ENCODE measurements around the gene ADAM12.
A peak's percentile ranks its signal among the peaks of the same experiment; 100 is the strongest.

The ADAM12 gene

DNA sequence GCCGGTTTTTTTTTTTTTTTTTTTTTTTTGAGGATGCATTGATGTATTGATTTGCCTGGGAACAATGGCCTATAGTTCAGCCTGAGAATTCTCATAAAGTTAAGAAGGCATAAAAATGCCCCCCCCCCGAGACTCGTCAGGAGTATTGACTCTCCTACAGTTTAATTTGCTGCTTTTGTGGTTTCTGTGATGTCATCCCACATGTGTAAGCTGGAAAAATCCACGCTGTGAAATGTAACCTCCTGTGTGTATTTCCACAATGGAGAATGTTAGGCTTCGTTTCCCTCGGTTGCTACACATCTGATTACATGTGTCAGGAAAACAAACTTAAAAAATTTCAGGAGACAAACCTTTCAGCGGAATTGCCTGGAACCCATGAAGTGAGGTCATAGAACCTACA, 374.0 kb downstream of the ADAM12 start:
- no peak for DNase-seq (ENCODE audit: low spot score)

DNA sequence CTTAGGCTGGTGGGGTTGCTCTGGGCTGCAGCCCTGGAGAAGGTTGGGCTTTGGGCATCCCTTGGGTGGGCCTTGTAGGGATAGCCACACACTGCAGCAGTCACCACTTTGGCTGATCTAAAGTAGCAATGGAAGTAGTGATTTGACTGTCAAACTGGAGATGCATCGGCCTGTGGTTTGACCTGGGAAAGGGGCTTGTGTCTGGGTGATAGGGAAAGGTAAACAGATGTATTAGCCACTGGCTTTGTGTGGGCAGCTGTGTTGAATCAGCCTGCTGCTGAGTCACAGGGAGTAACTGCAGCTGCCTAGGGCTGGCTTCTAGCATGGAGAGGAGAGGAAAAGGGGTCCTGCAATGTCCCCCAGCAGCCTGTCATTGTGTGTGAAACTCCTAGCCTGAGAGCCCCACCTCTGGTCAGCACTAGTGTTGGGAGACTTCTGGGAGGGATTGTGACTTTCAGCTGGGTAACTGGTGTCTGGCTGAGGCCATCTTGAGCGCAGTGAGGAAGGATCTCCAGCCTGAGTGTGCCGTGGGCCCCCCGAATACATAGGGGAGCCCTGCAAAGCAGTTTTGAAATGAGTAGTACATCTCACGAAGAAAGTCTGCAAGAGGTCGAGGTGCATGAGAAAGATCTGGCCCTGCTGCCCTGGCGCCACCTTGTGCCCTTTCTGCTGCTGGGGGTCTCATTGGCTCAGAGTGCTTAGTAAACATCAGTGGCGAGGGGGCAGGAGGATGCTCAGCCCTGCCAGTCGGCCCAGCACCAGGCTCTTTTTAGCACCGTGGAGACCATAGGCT, 374.6 kb downstream of the ADAM12 start:
- peak; percentile 49 for DNase-seq (ENCODE audit: low spot score)

GRCh38 chr10:126012485-126012884, 375.8 kb downstream of the ADAM12 start:
- no peak for DNase-seq (ENCODE audit: low spot score)

DNA sequence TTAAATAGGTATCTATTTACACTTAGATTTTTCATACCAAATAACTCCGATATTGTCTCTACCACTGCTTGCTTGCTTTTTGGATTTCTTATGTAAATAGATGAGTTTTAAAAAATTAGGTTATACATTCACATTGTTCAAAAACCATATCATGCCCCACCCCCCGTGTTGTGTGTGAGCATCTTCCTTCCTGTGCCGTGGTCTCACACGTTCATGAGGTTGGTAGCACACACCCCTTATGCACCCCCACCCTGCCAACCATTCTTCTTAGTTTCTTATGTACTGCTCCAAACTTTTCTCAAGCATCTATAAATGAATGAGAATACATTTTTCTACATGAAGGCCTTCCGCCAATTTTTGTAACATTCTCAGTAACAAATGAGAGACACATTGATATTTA, 376.3 kb downstream of the ADAM12 start:
- DNase-seq (ENCODE audit: low spot score): no peak

DNA sequence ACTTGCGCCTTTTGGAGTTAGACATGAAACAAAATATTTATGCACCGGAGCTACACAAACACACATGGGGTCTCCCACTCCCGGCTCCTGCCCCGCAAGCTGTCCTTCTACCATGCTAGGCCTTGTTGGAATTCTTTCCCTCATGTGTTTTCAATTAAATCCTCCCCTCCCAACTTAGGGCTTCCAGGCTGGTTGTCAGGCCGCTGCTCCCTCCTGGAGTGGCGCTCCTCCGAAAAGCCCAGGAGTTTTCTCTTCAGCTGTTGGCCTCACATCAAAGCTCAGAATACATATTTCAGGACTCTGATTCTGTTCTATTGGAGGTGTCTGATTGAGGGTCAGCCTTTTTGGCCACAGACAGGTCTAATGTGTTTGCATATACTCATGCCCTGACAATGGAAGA, 378.6 kb downstream of the ADAM12 start:
- DNase-seq (ENCODE audit: low spot score): no peak

GRCh38 chr10:126006906-126007305, 381.4 kb downstream of the ADAM12 start:
- DNase-seq (ENCODE audit: low spot score): no peak

GRCh38 chr10:126006264-126006663, 382.0 kb downstream of the ADAM12 start:
- DNase-seq (ENCODE audit: low spot score): no peak

GRCh38 chr10:126004752-126005151, 383.5 kb downstream of the ADAM12 start:
- no peak for DNase-seq (ENCODE audit: low spot score)

DNA sequence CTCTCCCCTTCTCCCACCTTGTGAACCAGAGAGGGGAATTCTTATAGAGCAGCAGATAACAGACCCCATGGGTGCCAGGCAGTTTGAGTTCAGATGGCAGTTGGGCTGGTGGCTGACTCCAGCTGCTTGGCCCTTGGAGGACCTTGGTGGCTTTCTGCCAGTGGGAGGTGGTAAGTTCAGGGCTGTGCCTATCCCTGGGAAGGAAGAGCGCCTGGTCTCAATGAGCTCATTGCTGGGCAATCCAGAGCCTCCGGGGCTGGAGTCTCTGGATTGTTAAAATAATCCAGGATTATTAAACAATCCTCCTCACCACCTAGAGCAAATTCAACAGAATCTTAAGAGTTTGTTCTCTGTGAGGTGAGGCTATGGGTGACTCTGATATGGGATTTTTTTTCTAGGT, 386.7 kb downstream of the ADAM12 start:
- no peak for DNase-seq (ENCODE audit: low spot score)

DNA sequence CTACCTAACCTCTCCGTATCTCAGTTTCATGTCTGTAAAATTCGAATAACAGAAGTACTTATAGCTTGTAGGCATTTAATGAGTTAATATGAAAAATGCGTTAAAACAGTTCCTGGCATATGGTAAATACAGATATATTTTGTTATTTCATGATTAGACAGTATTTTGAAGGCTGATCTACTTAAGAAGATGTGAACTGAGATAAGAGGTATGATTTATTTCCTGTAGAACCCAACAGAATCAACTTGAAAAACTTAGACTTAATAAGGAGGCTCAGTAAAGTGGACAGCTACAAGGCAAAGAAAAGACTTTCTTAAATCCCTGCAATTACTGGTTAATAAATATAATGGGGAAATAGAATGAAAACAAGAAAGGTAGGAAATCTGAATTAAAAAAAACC, 388.6 kb downstream of the ADAM12 start:
- DNase-seq (ENCODE audit: low spot score): no peak

- DNase-seq (ENCODE audit: low spot score): no peak
These were observed 390.7 kb downstream of the ADAM12 start for GRCh38 chr10:125997586-125997985.

DNA sequence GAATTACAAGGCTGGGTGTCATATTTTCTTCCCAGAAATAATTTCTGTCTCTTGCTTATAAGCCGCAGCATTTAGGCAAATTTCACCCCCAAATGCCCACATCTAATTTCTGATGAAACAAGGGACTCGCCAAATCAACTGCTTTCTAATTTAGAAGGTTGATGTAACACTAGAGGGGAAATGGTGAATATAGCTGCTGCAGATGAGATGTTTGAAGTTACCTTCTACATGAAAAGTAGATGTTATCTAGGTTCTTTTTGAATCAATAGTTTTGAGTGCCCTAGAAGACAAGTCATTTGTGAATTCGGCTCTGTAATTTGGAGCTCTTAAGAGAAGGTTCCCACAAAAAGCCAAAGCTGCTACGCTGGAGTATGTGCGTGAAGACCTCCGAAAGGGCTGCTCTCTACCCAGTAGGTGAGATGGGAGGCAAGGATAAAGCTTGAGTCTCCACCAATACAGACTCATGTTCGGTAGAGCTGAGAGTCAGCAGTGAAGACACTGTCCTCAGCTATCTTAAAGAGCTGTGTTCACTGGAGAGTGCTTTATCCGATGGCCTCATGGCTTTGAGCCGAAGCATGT, 392.5 kb downstream of the ADAM12 start:
- DNase-seq (ENCODE audit: low spot score): peak; percentile 24

GRCh38 chr10:125994601-125995000, 393.7 kb downstream of the ADAM12 start:
- DNase-seq (ENCODE audit: low spot score): no peak

DNA sequence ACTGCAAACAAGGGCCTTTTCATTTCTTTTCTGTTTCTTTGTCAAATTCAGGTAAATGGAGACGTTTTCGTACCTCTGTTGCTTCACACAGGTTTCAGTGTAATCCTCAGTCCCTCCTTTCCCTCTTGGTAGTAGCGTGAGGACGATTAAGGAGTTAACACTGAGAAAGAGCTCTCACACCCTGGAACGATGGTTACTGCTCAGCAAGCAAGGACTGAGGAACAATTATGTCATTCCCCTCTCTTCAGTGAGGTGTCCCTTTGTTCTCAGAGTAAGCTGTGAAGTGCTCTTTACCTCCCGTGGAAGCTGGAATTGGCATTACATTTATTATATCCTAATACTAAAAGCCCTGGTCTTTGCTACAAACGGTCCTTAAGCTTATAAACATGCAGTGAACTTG, 396.0 kb downstream of the ADAM12 start:
- no peak for DNase-seq (ENCODE audit: low spot score)

GRCh38 chr10:125991392-125991791, 396.9 kb downstream of the ADAM12 start:
- no peak for DNase-seq (ENCODE audit: low spot score)

DNA sequence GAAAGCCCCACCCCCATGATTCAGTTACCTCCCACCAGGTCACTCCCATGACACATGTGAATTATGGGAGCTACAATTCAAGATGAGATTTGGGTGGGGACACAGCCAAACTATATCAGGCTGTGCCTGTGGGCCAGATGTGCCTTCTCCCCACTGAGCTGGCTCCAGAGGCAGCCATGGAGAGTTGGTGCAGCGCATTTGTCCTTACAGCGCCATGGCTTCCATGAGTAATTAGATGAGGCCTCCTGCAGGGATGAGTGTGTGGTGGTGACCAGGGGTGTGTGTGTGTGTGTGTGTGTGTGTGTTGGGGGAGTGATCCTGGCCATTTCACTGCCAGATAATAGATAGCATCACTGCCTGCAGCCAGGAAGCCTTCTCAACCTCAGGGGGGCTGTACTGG, 397.3 kb downstream of the ADAM12 start:
- no peak for DNase-seq (ENCODE audit: low spot score)

DNA sequence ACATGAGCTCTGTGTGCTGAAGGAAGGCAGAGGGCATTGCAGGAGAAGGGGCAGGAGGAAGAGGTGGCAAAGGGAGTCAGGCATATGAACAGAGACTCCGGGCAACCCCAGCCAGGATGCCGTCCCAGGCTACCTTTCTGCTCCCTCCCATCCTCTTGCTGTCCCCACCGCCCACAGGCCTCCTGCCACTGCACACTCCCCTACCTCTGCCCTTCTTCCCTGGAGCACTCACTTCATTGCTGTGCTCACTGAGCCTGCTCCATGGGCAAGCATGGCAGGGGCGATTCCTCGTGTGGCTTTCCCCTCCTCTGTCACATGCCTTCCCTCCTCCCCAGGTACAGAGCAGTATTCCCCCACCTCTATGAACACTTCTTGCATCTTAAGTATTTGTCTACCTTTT, 398.5 kb downstream of the ADAM12 start:
- no peak for DNase-seq (ENCODE audit: low spot score)

- DNase-seq (ENCODE audit: low spot score): no peak
These were observed 402.6 kb downstream of the ADAM12 start for GRCh38 chr10:125985557-125986240.

DNA sequence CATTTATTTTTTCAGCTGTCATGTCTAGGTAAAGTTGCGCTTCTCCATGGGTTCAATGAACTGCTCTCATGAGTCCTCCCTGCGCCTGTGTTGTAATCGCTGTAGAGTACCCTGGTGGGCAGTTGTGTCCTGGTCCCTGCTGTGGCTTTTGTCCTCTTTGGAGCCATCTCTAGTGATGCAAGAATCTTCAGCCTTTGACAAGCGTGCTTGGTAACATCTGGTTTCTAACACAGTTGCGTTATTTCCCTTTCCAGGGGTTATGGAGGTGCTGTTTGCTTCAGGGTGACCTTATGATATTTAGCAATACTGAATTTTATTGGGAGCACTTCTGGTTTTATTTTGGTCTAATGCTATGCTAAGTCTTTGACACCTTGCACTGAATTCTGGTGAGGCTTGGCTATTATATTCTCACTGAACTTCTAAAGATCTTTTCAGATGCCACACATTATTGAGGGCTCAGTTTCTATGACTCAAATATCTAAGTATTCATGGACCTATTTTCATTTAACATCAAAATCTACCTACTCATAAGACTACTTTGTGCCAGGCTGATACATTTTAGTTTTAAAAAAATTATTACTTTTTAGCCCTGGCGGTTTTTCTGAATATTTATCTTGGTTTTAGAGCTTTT, 403.3 kb downstream of the ADAM12 start:
- DNase-seq (ENCODE audit: low spot score): no peak

GRCh38 chr10:125984346-125984745, 403.9 kb downstream of the ADAM12 start:
- no peak for DNase-seq (ENCODE audit: low spot score)

DNA sequence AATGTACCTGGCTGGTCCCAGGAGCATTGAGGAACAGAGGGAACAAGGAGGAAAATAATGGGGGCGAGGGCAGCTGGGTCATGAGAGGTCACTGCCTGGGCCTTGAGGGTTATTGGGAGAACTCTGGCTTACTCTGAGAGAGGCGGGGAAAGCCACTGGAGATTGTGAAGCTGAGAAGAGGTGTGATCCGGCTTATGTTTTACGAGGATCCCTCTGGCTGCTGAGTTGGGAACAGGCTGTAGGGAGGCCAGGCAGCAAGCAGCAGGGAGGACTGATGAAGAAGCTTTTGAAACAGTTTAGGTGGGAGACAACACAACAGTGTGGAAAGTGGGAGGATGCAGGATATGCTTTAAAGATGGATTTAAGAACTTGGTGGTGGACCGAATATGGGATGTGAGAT, 404.6 kb downstream of the ADAM12 start:
- DNase-seq (ENCODE audit: low spot score): no peak

DNA sequence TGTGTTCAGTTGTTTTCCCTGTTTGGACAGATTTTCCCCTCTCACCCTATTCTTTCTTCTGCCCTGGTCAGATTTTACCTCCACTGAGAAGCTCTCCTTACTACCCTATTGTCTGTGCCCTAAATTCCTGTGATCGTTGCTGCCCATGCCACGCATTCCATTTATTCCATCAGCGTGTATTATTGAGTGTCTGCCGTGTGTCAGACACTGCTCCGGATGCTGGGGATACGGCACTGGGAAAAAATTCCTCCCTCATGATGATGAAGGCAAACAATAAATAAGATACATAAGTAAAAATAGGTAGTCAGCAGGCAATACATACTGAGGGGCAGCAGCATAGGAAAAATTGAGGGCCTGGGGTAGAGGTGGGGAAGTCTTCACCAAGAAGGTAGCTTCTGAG, 405.1 kb downstream of the ADAM12 start:
- no peak for DNase-seq (ENCODE audit: low spot score)
